Upper lobe of left lung (tissue), 4 donors: Measurements from ENCODE around the gene CNFN.

ENCODE experiments used
- EP300 ChIP-seq, 4 donors: sonication (generic); formaldehyde crosslinking; IDR thresholded peaks; one replicate each; pipeline ENCODE4 v1.5.1; 2017; ENCODE audit warnings: antibody characterized with exemption in 4 of 4, control low read depth in 2 of 4
- POLR2A ChIP-seq, 4 donors: fragments of 450-650 bp; IDR thresholded peaks; one replicate each; pipeline ENCODE4 v1.5.1; 2016 to 2017; ENCODE audit warnings: antibody characterized with exemption in 4 of 4, mild to moderate bottlenecking in 2 of 4
- POLR2AphosphoS5 ChIP-seq, 2 donors: sonication (generic); formaldehyde crosslinking; IDR thresholded peaks; one replicate each; pipeline ENCODE4 v1.5.1; 2017; ENCODE audit warnings: antibody characterized with exemption in 2 of 2
- TF ChIP-seq, protein P1 (sequence below), 6 experiments: fragments of 450-650 bp in 4 of 6; fragments of 200-600 bp in 2 of 6; sonication (generic) in 2 of 6; IDR thresholded peaks; one replicate each; pipeline ENCODE4 v1.5.1; 2016 to 2019; ENCODE audit warnings: antibody characterized with exemption in 6 of 6

DNA sequence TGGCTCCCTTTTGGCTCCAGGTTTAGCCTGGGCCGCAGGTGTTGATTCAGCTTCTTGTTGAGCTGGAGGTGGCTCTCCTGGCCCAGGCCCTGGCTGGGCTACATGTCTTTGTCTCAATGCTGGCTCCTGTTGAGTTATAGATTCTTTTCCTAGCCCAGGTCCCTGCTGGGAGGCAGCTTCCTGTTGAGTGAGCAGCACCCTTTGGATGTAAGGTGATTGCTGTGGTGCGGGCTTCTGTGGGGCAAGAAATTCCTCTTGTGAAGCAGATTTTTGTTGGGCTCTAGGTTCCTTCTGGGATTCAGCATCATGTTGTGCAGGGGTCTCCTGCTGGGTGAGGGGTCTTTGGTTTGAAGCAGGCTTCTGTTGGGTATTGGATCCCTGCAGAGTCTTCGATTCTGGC lies 36.5 kb upstream of the CNFN start:
- TF ChIP-seq, protein P1, sequence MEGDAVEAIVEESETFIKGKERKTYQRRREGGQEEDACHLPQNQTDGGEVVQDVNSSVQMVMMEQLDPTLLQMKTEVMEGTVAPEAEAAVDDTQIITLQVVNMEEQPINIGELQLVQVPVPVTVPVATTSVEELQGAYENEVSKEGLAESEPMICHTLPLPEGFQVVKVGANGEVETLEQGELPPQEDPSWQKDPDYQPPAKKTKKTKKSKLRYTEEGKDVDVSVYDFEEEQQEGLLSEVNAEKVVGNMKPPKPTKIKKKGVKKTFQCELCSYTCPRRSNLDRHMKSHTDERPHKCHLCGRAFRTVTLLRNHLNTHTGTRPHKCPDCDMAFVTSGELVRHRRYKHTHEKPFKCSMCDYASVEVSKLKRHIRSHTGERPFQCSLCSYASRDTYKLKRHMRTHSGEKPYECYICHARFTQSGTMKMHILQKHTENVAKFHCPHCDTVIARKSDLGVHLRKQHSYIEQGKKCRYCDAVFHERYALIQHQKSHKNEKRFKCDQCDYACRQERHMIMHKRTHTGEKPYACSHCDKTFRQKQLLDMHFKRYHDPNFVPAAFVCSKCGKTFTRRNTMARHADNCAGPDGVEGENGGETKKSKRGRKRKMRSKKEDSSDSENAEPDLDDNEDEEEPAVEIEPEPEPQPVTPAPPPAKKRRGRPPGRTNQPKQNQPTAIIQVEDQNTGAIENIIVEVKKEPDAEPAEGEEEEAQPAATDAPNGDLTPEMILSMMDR (IDR thresholded peaks at IDR 0.05) = no peak
- peak in 1 of 4 donors; percentile 1 for TF ChIP-seq POLR2A (IDR thresholded peaks at IDR 0.05)
- TF ChIP-seq EP300 (IDR thresholded peaks at IDR 0.05) = no peak
- no peak for TF ChIP-seq POLR2AphosphoS5 (IDR thresholded peaks at IDR 0.05)
